Measurements from ENCODE around the gene RHBDD3. TPM values are rescaled to one million over a fixed set of nuclear protein-coding genes. Genes with fewer than 3 reads are reported as not detected.

RHBDD3 gene
- 10 to 100 TPM; 27.8 to 54.9 (median 48.9) TPM for total RNA-seq

- intact Hi-C loops (cut with DNase I): no loop called here
Observed at GRCh38 chr22:29267858-29268510, at the start of gene RHBDD3, which contains the start of gene EWSR1. Gene RHBDD3 (minus strand): TSS chr22:29267981. CDS start chr22:29265626, 2,355 bp downstream. Gene EWSR1 (plus strand): TSS chr22:29268268. CDS start chr22:29268337, 69 bp downstream.

GRCh38 chr22:29316141-29316828 is 48.5 kb upstream of the RHBDD3 start:
- WGBS, 2 donors: 63 to 71% methylated on average over 18 of the region's 18 CpGs
- Histone ChIP-seq H3K4me1 (peaks cover 21 to 38% of the 10 kb centered on the region in 2 donors), H3K4me3 (replicated peaks in 1 of 3) (no peak overlapping the region), H3K27me3 (peaks cover 17% of the 10 kb centered on the region), H3K9me3 (no peaks in the 10 kb centered on the region), H3K27ac (no peak overlapping the region), H3K36me3 (no peaks in the 10 kb centered on the region)
- intact Hi-C loops (cut with DNase I): loop anchor here (10.0 kb wide), 1 partner anchor 69 kb away; the partner anchor contains the start of gene AP1B1
- no peak for TF ChIP-seq CTCF (IDR thresholded peaks at IDR 0.05)
- TF ChIP-seq POLR2A (IDR thresholded peaks at IDR 0.05): no peak
- DNase-seq: peak in 1 of 2 donors; percentile 1

More at GRCh38 chr22:29267858-29268510, at the start of gene RHBDD3, which contains the start of gene EWSR1:
- Histone ChIP-seq H3K27me3 (no peaks in the 10 kb centered on the region), H3K27ac (peak within 1 kb of the TSS; percentile 95 to 98 (median 98)), H3K4me3 (replicated peaks in 1 of 3) (peak within 1 kb of the TSS; percentile 49 to 92 (median 78)), H3K4me1 (peaks cover 34 to 44% of the 10 kb centered on the region in 2 donors), H3K9me3 (no peaks in the 10 kb centered on the region), H3K36me3 (peaks cover 15 to 20% of the 10 kb centered on the region in 2 donors)
- TF ChIP-seq CTCF (IDR thresholded peaks at IDR 0.05) (peak in 1 of 6 experiments; percentile 39), POLR2A (IDR thresholded peaks at IDR 0.05) (peak; percentile 67 to 82)
- DNase-seq: peak; percentile 96 to 98
- 0 to 1% methylated on average over 47 to 58 of the region's 67 CpGs for WGBS, 2 donors

- no peak for DNase-seq
- Histone ChIP-seq H3K9me3 (no peaks in the 10 kb centered on the region), H3K4me3 (replicated peaks in 1 of 3) (peak within 1 kb of the TSS in 1 of 3 donors; percentile 14), H3K4me1 (peaks cover 24 to 46% of the 10 kb centered on the region in 2 donors), H3K36me3 (no peaks in the 10 kb centered on the region), H3K27me3 (peaks cover 17% of the 10 kb centered on the region), H3K27ac (no peak within 1 kb of the TSS)
- WGBS, 2 donors: 11% methylated on average over 22 to 29 of the region's 103 CpGs
- TF ChIP-seq CTCF (IDR thresholded peaks at IDR 0.05) (no peak), POLR2A (IDR thresholded peaks at IDR 0.05) (no peak)
- intact Hi-C loops (cut with DNase I): loop anchor here (10.0 kb wide), 1 partner anchor 69 kb away; the partner anchor contains the start of gene AP1B1
Observed at GRCh38 chr22:29315286-29316140, 47.7 kb upstream of the RHBDD3 start, which contains the start of gene RASL10A. Gene RASL10A (minus strand): TSS chr22:29315697. CDS start chr22:29315246, 451 bp downstream.

GRCh38 chr22:29314537-29315285 is 46.9 kb upstream of the RHBDD3 start:
- Histone ChIP-seq H3K4me3 (replicated peaks in 1 of 3) (peak overlapping the region in 1 of 3 donors; percentile 14), H3K9me3 (no peaks in the 10 kb centered on the region), H3K4me1 (peaks cover 24 to 51% of the 10 kb centered on the region in 2 donors), H3K27me3 (peaks cover 17% of the 10 kb centered on the region), H3K36me3 (no peaks in the 10 kb centered on the region), H3K27ac (no peak overlapping the region)
- DNase-seq: no peak
- intact Hi-C loops (cut with DNase I): loop anchor here (10.0 kb wide), 1 partner anchor 70 kb away; the partner anchor contains the start of gene AP1B1
- TF ChIP-seq POLR2A (IDR thresholded peaks at IDR 0.05) (no peak), CTCF (IDR thresholded peaks at IDR 0.05) (no peak)
- WGBS, 2 donors: 13 to 26% methylated on average over 8 to 12 of the region's 69 CpGs
